Placental epithelial cell (primary cell): Measurements from ENCODE around the gene MTSS2. TPM values are rescaled to one million over a fixed set of nuclear protein-coding genes. Genes with fewer than 3 reads are reported as not detected.

ENCODE experiments used
- total RNA-seq: library from RNA; depleted of rRNA; stranded (reverse); fragments of >200 nt; gene quantifications from 2 replicates; pipeline ENCODE4 v1.2.3, GENCODE V29; 2012

Gene MTSS2
- 65.9 and 66.7 TPM in 2 replicates for total RNA-seq

GRCh38 chr16:70685938-70686375, at the start of gene MTSS2:
Gene MTSS2, minus strand, starts transcription at chr16:70686053. Its CDS starts 262 bp downstream, at chr16:70685791.

GRCh38 chr16:70646260-70647241, 39.3 kb downstream of the MTSS2 start, which contains the start of gene IL34:
Gene IL34, plus strand, starts transcription at chr16:70646559. Its CDS starts 389 bp downstream, at chr16:70646948.

Other genes with a start within 250 kb of the MTSS2 start
- 21.3 and 29.4 TPM in 2 replicates for gene ST3GAL2, start 247.0 kb downstream of the MTSS2 start, total RNA-seq
- 6.3 and 14.9 TPM in 2 replicates for gene FCSK, start 231.5 kb downstream of the MTSS2 start, total RNA-seq
- gene COG4, start 162.5 kb downstream of the MTSS2 start, total RNA-seq = 67.5 and 74.1 TPM in 2 replicates
- gene SF3B3, start 162.2 kb downstream of the MTSS2 start, total RNA-seq = 89.9 and 141 TPM in 2 replicates
- gene IL34, start 39.5 kb downstream of the MTSS2 start, total RNA-seq = 2.0 TPM in 1 of 2 replicates, not detected in the other
- 23.2 and 33.5 TPM in 2 replicates for gene VAC14, start 115.1 kb upstream of the MTSS2 start, total RNA-seq